Adrenal gland (tissue), 12 donors: ENCODE measurements around the gene LUC7L3. TPM values are rescaled to one million over a fixed set of nuclear protein-coding genes. Genes with fewer than 3 reads are reported as not detected.
A peak's percentile ranks its signal among the peaks of the same experiment; 100 is the strongest.

Experiments used
- DNase-seq, 7 donors: peaks; one replicate each; pipeline ENCODE4 v3.0.0-alpha.2; 2019 to 2020
- H3K27ac ChIP-seq, 5 donors: fragments of 200-600 bp; sonication (generic) in 4 of 5; 1 replicate in 3 of 5; 2 replicates in 2 of 5; pipeline versions ENCODE4 v1.5.1 to v1.8.0; 2016 to 2020; ENCODE audit warnings: mild to moderate bottlenecking in 1 of 5
- H3K27me3 ChIP-seq: fragments of 200-600 bp; 2 replicates; pipeline ENCODE4 v1.8.0; 2021
- H3K36me3 ChIP-seq, 2 donors: fragments of 200-600 bp; replicated peaks in 1 of 2; 1 replicate in 1 of 2; 2 replicates in 1 of 2; pipeline versions ENCODE4 v1.5.1 to v1.8.0; 2018 to 2022
- H3K4me1 ChIP-seq, 2 donors: fragments of 200-600 bp; replicated peaks in 1 of 2; 1 replicate in 1 of 2; 2 replicates in 1 of 2; pipeline versions ENCODE4 v1.5.1 to v1.8.0; 2018 to 2021
- H3K4me3 ChIP-seq, 4 donors: fragments of 200-600 bp; sonication (generic) in 3 of 4; one replicate each; pipeline ENCODE4 v1.5.1; 2016 to 2018
- H3K9me3 ChIP-seq, 3 donors: fragments of 200-600 bp; sonication (generic) in 1 of 3; replicated peaks in 1 of 3; 1 replicate in 2 of 3; 2 replicates in 1 of 3; pipeline versions ENCODE4 v1.5.1 to v1.8.0; 2016 to 2021
- CTCF ChIP-seq, 6 experiments: fragments of 450-650 bp in 4 of 6; fragments of 200-600 bp in 2 of 6; sonication (generic) in 1 of 6; IDR thresholded peaks; 1 replicate in 5 of 6; 2 replicates in 1 of 6; pipeline versions ENCODE4 v1.5.1 to v1.8.0; 2016 to 2021; ENCODE audit warnings: antibody characterized with exemption in 6 of 6, mild to moderate bottlenecking in 2 of 6, moderate library complexity in 1 of 6
- POLR2A ChIP-seq, 2 donors: fragments of 450-650 bp; IDR thresholded peaks; one replicate each; pipeline ENCODE4 v1.6.1; 2017; ENCODE audit warnings: antibody characterized with exemption in 2 of 2, mild to moderate bottlenecking in 2 of 2, moderate library complexity in 1 of 2
- WGBS, 4 donors: extraction: QIAGEN DNeasy Blood & Tissue Kit in 2 of 4; methylation state at CpG; one replicate each; pipeline versions ENCODE4 v1.1.5 to v1.1.7; 2013 to 2017; 5-methylcytosine and 5-hydroxymethylcytosine counted together
- intact Hi-C, 2 donors: fragments of 100-400 bp; cut with DNase I; formaldehyde crosslinking; loops; one replicate each; pipeline versions ENCODE4 v1.14.1 to v1.15.0; 2022 to 2023
- polyA plus RNA-seq, 3 donors: library from polyadenylated mRNA; stranded (reverse); fragments of 200-250 nt in 2 of 3; fragments of 350-450 nt in 1 of 3; fragmentation: Illumina TruSeq in 1 of 3; extraction: RNeasy Lipid Tissue Mini Kit (QIAGEN cat#74804) in 1 of 3; gene quantifications; one replicate each; pipeline ENCODE4 v1.2.3, GENCODE V29; 2013 to 2014
- total RNA-seq, 9 donors: library from RNA; depleted of rRNA in 4 of 9; stranded (reverse); fragments of >200 nt in 4 of 9; fragments of 120-200 nt in 1 of 9; fragmentation: NEBNext Ultra II Directional in 1 of 9; extraction: Animal tissue kit (Norgen Biotek cat#: 25700) in 1 of 9; gene quantifications; one replicate each; pipeline versions ENCODE4 v1.1.0 to v1.2.4, GENCODE V29; 2013 to 2023
- donor health status: healthy with polysubstance abuse.
- donor health status: Bipolar disorder and iron deficiency.
- donor health status: DM: yes; HTN: yes; CAD: no.
- donor health status: DM: no; HTN: no; CAD: no.
- donor health status: DM: no; HTN: no; CAD: no.
- donor health status: DM: yes; HTN: yes; CAD: no.

Gene LUC7L3
- total and polyA plus RNA-seq, 12 donors, result 16.1 to 248 (median 89.2) TPM

GRCh38 chr17:50778988-50779387 is 59.6 kb downstream of the LUC7L3 start:
- Histone ChIP-seq H3K4me3 (no peak overlapping the region), H3K36me3 (no peaks in the 10 kb centered on the region), H3K9me3 (no peaks in the 10 kb centered on the region), H3K4me1 (no peaks in the 10 kb centered on the region), H3K27ac (no peak overlapping the region), H3K27me3 (no peaks in the 10 kb centered on the region)
- TF ChIP-seq CTCF (IDR thresholded peaks at IDR 0.05) (no peak), POLR2A (IDR thresholded peaks at IDR 0.05) (no peak)
- no peak for DNase-seq
- WGBS, 4 donors, result 78 to 86% (median 81%) methylated on average over 4 of the region's 4 CpGs
- intact Hi-C loops, result no loop called here

GRCh38 chr17:50779747-50780353 is 60.4 kb downstream of the LUC7L3 start:
- intact Hi-C loops, result no loop called here
- WGBS, 4 donors, result 87 to 97% (median 93%) methylated on average over 9 of the region's 9 CpGs

GRCh38 chr17:50781167-50781566 is 61.8 kb downstream of the LUC7L3 start:
- no peak overlapping the region for H3K27ac ChIP-seq
- H3K4me3 ChIP-seq, result peak overlapping the region in 1 of 4 donors; percentile 10
- no peak for DNase-seq
- no peaks in the 10 kb centered on the region for H3K4me1 ChIP-seq
- no peaks in the 10 kb centered on the region for H3K9me3 ChIP-seq
- H3K27me3 ChIP-seq, result no peaks in the 10 kb centered on the region
- no peak for TF ChIP-seq CTCF (IDR thresholded peaks at IDR 0.05)
- TF ChIP-seq POLR2A (IDR thresholded peaks at IDR 0.05), result no peak
- intact Hi-C loops, result no loop called here
- 36 to 59% (median 54%) methylated on average over 23 to 38 of the region's 38 CpGs for whole genome bisulfite sequencing, 4 donors
- H3K36me3 ChIP-seq, result no peaks in the 10 kb centered on the region

More at GRCh38 chr17:50779747-50780353, 60.4 kb downstream of the LUC7L3 start:
- Histone ChIP-seq H3K36me3 (no peaks in the 10 kb centered on the region), H3K4me3 (no peak overlapping the region), H3K27me3 (no peaks in the 10 kb centered on the region), H3K4me1 (no peaks in the 10 kb centered on the region), H3K9me3 (no peaks in the 10 kb centered on the region), H3K27ac (no peak overlapping the region)
- no peak for DNase-seq
- TF ChIP-seq CTCF (IDR thresholded peaks at IDR 0.05) (no peak), POLR2A (IDR thresholded peaks at IDR 0.05) (no peak)

- TF ChIP-seq POLR2A (IDR thresholded peaks at IDR 0.05) (no peak), CTCF (IDR thresholded peaks at IDR 0.05) (peak; percentile 95 to 100 (median 100))
- no peaks in the 10 kb centered on the region for H3K4me1 ChIP-seq
Observed at GRCh38 chr17:50783193-50783660, 63.8 kb downstream of the LUC7L3 start.

More at GRCh38 chr17:50783193-50783660, 63.8 kb downstream of the LUC7L3 start:
- peak; percentile 82 to 95 (median 88) for DNase-seq
- no peaks in the 10 kb centered on the region for H3K36me3 ChIP-seq
- H3K27me3 ChIP-seq, result no peaks in the 10 kb centered on the region
- 6 to 21% (median 14%) methylated on average over 7 of the region's 7 CpGs for WGBS, 4 donors
- H3K4me3 ChIP-seq, result no peak overlapping the region
- H3K9me3 ChIP-seq, result no peaks in the 10 kb centered on the region
- H3K27ac ChIP-seq, result no peak overlapping the region
- intact Hi-C loops, result loop anchor here (2.0 kb wide), 2 partner anchors 58 to 60 kb away; no protein-coding TSS in a partner anchor
